ENCODE results near the gene ERF. TPM values are rescaled to one million over a fixed set of nuclear protein-coding genes. Genes with fewer than 3 reads are reported as not detected.

ERF gene
- total RNA-seq, 1 experiment from 2014 or later, result 79.1 TPM

GRCh38 chr19:42303101-42303464 lies 48.2 kb upstream of the ERF start:
- Histone ChIP-seq H3K27ac (no peak overlapping the region), H3K4me1 (replicated peaks; ENCODE audit: insufficient read depth) (peaks cover 7% of the 10 kb centered on the region; the same call in 1 of the 2 replicates), H3K36me3 (ENCODE audit: low read depth) (no peaks in the 10 kb centered on the region), H3K9me2 (ENCODE audit: insufficient read depth) (no peaks in the 10 kb centered on the region), H3F3A (ENCODE audit: insufficient read depth, low read depth) (peaks cover 5% of the 10 kb centered on the region; the same call in 1 of the 2 replicates), H3K27me3 (ENCODE audit: insufficient read depth, low read depth) (no peaks in the 10 kb centered on the region), H3K79me2 (ENCODE audit: low read depth) (peaks cover 12% of the 10 kb centered on the region), H3K4me2 (peak overlapping the region; percentile 92), H3K9me3 (ENCODE audit: insufficient read depth, low read depth) (no peaks in the 10 kb centered on the region), H4K20me1 (ENCODE audit: insufficient read depth) (no peaks in the 10 kb centered on the region), H3K4me3 (peak overlapping the region; percentile 38; the same call in 1 of the 2 replicates), H2AFZ (0 out of 2 replicates have a peak overlapping the region, but pooled peaks have one; percentile 50)
- ChIA-PET POLR2A (ENCODE audit: unreplicated experiment) (no interaction called here), CTCF (interaction anchor here (0.6 kb wide), 1 partner anchor 44 kb away, joined by 3 read pairs; no protein-coding TSS in a partner anchor)
- TF ChIP-seq CTCF (conservative IDR thresholded peaks at IDR 0.05) (no peak), EZH2 (IDR thresholded peaks at IDR 0.05; ENCODE audit: low read depth) (no peak)
- DNase-seq, result no peak
- no TSS peak for BruUV-seq (replicated peaks)
- intact Hi-C loops (cut with micrococcal nuclease; ENCODE audit: unreplicated experiment), result loop anchor here (2.0 kb wide), 1 partner anchor 60 kb away; the partner anchor contains the start of gene GSK3A

- DNase-seq, result no peak
- Histone ChIP-seq H3K79me2 (ENCODE audit: low read depth) (peaks cover 12% of the 10 kb centered on the region), H2AFZ (peak within 1 kb of the TSS; percentile 94), H3K9me3 (ENCODE audit: insufficient read depth, low read depth) (no peaks in the 10 kb centered on the region), H4K20me1 (ENCODE audit: insufficient read depth) (no peaks in the 10 kb centered on the region), H3K36me3 (ENCODE audit: low read depth) (no peaks in the 10 kb centered on the region), H3K9me2 (ENCODE audit: insufficient read depth) (no peaks in the 10 kb centered on the region), H3K4me2 (peak within 1 kb of the TSS; percentile 92), H3K27me3 (ENCODE audit: insufficient read depth, low read depth) (no peaks in the 10 kb centered on the region), H3F3A (ENCODE audit: insufficient read depth, low read depth) (peaks cover 5% of the 10 kb centered on the region; the same call in 1 of the 2 replicates), H3K4me3 (peak within 1 kb of the TSS; percentile 78), H3K4me1 (replicated peaks; ENCODE audit: insufficient read depth) (peaks cover 7% of the 10 kb centered on the region; the same call in 1 of the 2 replicates), H3K27ac (no peak within 1 kb of the TSS)
- intact Hi-C loops (cut with micrococcal nuclease; ENCODE audit: unreplicated experiment), result loop anchor here (1.0 to 2.0 kb wide), 2 partner anchors 24 to 59 kb away; partner anchors contain the start of genes GSK3A and MEGF8
- ChIA-PET CTCF (interaction anchor here (0.7 kb wide), 1 partner anchor 140 kb away, joined by 3 read pairs; no protein-coding TSS in a partner anchor), POLR2A (ENCODE audit: unreplicated experiment) (interaction anchor here (0.6 kb wide), 1 partner anchor 61 kb away, joined by 7 read pairs; no protein-coding TSS in a partner anchor)
- TF ChIP-seq CTCF (conservative IDR thresholded peaks at IDR 0.05), result no peak
- no peak for TF ChIP-seq EZH2 (IDR thresholded peaks at IDR 0.05; ENCODE audit: low read depth)
- BruUV-seq (replicated peaks), result TSS peak; percentile 54
These were observed 46.8 kb upstream of the ERF start, which contains the start of gene PRR19 for GRCh38 chr19:42301646-42302203. Gene PRR19 (plus strand): TSS chr19:42302132. CDS start chr19:42309585, 7,453 bp downstream.

- no peak for TF ChIP-seq EZH2 (IDR thresholded peaks at IDR 0.05; ENCODE audit: low read depth)
- no peak for TF ChIP-seq CTCF (conservative IDR thresholded peaks at IDR 0.05)
- no peaks in the 10 kb centered on the region for H3K9me2 ChIP-seq (ENCODE audit: insufficient read depth)
- no TSS peak for BruUV-seq (replicated peaks)
- H4K20me1 ChIP-seq (ENCODE audit: insufficient read depth), result no peaks in the 10 kb centered on the region
- H3K27ac ChIP-seq, result no peak overlapping the region
- peaks cover 7% of the 10 kb centered on the region; the same call in 1 of the 2 replicates for H3K4me1 ChIP-seq (replicated peaks; ENCODE audit: insufficient read depth)
- ChIA-PET POLR2A (ENCODE audit: unreplicated experiment) (no interaction called here), CTCF (interaction anchor here (0.7 kb wide), 1 partner anchor 52 kb away, joined by 3 read pairs; no protein-coding TSS in a partner anchor)
- H3K27me3 ChIP-seq (ENCODE audit: insufficient read depth, low read depth), result no peaks in the 10 kb centered on the region
- H3K4me3 ChIP-seq, result no peak overlapping the region
- H2AFZ ChIP-seq, result no peak overlapping the region
- no peak overlapping the region for H3K4me2 ChIP-seq
- H3K9me3 ChIP-seq (ENCODE audit: insufficient read depth, low read depth), result no peaks in the 10 kb centered on the region
- H3K36me3 ChIP-seq (ENCODE audit: low read depth), result no peaks in the 10 kb centered on the region
- H3F3A ChIP-seq (ENCODE audit: insufficient read depth, low read depth), result peaks cover 5% of the 10 kb centered on the region; the same call in 1 of the 2 replicates
- intact Hi-C loops (cut with micrococcal nuclease; ENCODE audit: unreplicated experiment), result no loop called here
- H3K79me2 ChIP-seq (ENCODE audit: low read depth), result peaks cover 12% of the 10 kb centered on the region
- no peak for DNase-seq
These were observed 42.1 kb upstream of the ERF start for GRCh38 chr19:42297039-42297438.

Measured in PC-9 (cell line).